H9 (cell line): ENCODE data around the gene THOC7. TPM values are rescaled to one million over a fixed set of nuclear protein-coding genes. Genes with fewer than 3 reads are reported as not detected.

Source experiments
- DNase-seq: peaks from one replicate; pipeline ENCODE4 v3.0.0-alpha.2; 2017
- H2AFZ ChIP-seq: one replicate; pipeline ENCODE4 v1.6.1; 2013; ENCODE audit warnings: mild to moderate bottlenecking, low read length, control low read depth, moderate library complexity
- H2AK5ac ChIP-seq: 2 replicates; pipeline ENCODE4 v1.6.1; 2013; ENCODE audit warnings: low read length, control low read depth, mixed read lengths; ENCODE audit not compliant: insufficient read length
- H2BK120ac ChIP-seq: one replicate; pipeline ENCODE4 v1.6.1; 2013; ENCODE audit warnings: low read depth, mild to moderate bottlenecking, low read length, control low read depth, inconsistent platforms; ENCODE audit not compliant: poor library complexity, severe bottlenecking
- H2BK12ac ChIP-seq: 2 replicates; pipeline ENCODE4 v1.6.1; 2013; ENCODE audit warnings: low read length, control low read depth, mixed read lengths, low read depth; ENCODE audit not compliant: insufficient read length
- H2BK15ac ChIP-seq: 2 replicates; pipeline ENCODE4 v1.6.1; 2013; ENCODE audit warnings: low read depth, low read length, control low read depth
- H2BK20ac ChIP-seq: one replicate; pipeline ENCODE4 v1.6.1; 2013; ENCODE audit warnings: low read depth, mild to moderate bottlenecking, low read length, control low read depth, inconsistent platforms; ENCODE audit not compliant: poor library complexity, severe bottlenecking
- H2BK5ac ChIP-seq: 2 replicates; pipeline ENCODE4 v1.6.1; 2013; ENCODE audit warnings: low read length, control low read depth, mixed read lengths; ENCODE audit not compliant: insufficient read length
- H3K14ac ChIP-seq: 2 replicates; pipeline ENCODE4 v1.6.1; 2013; ENCODE audit warnings: low read length, control low read depth; ENCODE audit not compliant: insufficient read depth
- H3K18ac ChIP-seq: 2 replicates; pipeline ENCODE4 v1.6.1; 2013; ENCODE audit warnings: low read depth, mild to moderate bottlenecking, mixed read lengths, low read length, control low read depth; ENCODE audit not compliant: insufficient read length
- H3K23ac ChIP-seq: 2 replicates; pipeline ENCODE4 v1.6.1; 2013; ENCODE audit warnings: low read length, control low read depth, mixed read lengths, low read depth; ENCODE audit not compliant: insufficient read length
- H3K23me2 ChIP-seq: 2 replicates; pipeline ENCODE4 v1.6.1; 2013; ENCODE audit warnings: low read depth, mild to moderate bottlenecking, mixed read lengths, low read length, control low read depth; ENCODE audit not compliant: insufficient read length, poor library complexity, severe bottlenecking
- H3K27ac ChIP-seq: 2 replicates; pipeline ENCODE4 v1.5.1; 2013; ENCODE audit warnings: low read length, control low read depth, mixed read lengths, low read depth; ENCODE audit not compliant: insufficient read length
- H3K27me3 ChIP-seq: 2 replicates; pipeline ENCODE4 v1.6.1; 2013; ENCODE audit warnings: low read length, control low read depth, inconsistent platforms; ENCODE audit not compliant: insufficient read depth
- H3K4ac ChIP-seq: 2 replicates; pipeline ENCODE4 v1.6.1; 2013; ENCODE audit warnings: low read depth, mild to moderate bottlenecking, control low read depth, inconsistent platforms, low read length, moderate library complexity
- H3K4me1 ChIP-seq: 2 replicates; pipeline ENCODE4 v1.6.1; 2013; ENCODE audit warnings: low read length, control low read depth, inconsistent platforms; ENCODE audit not compliant: insufficient read depth
- H3K4me2 ChIP-seq: 2 replicates; pipeline ENCODE4 v1.6.1; 2013; ENCODE audit warnings: low read length, control low read depth, mixed read lengths; ENCODE audit not compliant: insufficient read length, insufficient read depth
- H3K56ac ChIP-seq: 2 replicates; pipeline ENCODE4 v1.6.1; 2013; ENCODE audit warnings: low read depth, mild to moderate bottlenecking, mixed read lengths, low read length, control low read depth; ENCODE audit not compliant: insufficient read length
- H3K79me1 ChIP-seq: 2 replicates; pipeline ENCODE4 v1.6.1; 2013; ENCODE audit warnings: low read depth, mild to moderate bottlenecking, moderate library complexity, low read length, control low read depth, inconsistent platforms; ENCODE audit not compliant: insufficient read depth, poor library complexity, severe bottlenecking
- H3K79me2 ChIP-seq: 2 replicates; pipeline ENCODE4 v1.6.1; 2013; ENCODE audit warnings: low read length, control low read depth, inconsistent platforms; ENCODE audit not compliant: insufficient read depth
- H3K9ac ChIP-seq: 2 replicates; pipeline ENCODE4 v1.6.1; 2013; ENCODE audit warnings: low read length, control low read depth, mixed read lengths; ENCODE audit not compliant: insufficient read length; ENCODE audit errors: extremely low read depth
- H3K9me3 ChIP-seq: one replicate; pipeline ENCODE4 v1.6.1; 2013; ENCODE audit warnings: low read depth, low read length, inconsistent platforms; ENCODE audit not compliant: control insufficient read depth
- H3T11ph ChIP-seq: one replicate; pipeline ENCODE4 v1.6.1; 2013; ENCODE audit warnings: mild to moderate bottlenecking, low read length, control low read depth, inconsistent platforms
- H4K20me1 ChIP-seq: one replicate; pipeline ENCODE4 v1.6.1; 2013; ENCODE audit not compliant: control insufficient read depth, insufficient read length, insufficient read depth
- H4K5ac ChIP-seq: 2 replicates; pipeline ENCODE4 v1.6.1; 2013; ENCODE audit warnings: low read depth, mild to moderate bottlenecking, mixed read lengths, low read length, control low read depth; ENCODE audit not compliant: insufficient read length
- H4K8ac ChIP-seq: replicated peaks from 2 replicates; pipeline ENCODE4 v1.6.1; 2013; ENCODE audit warnings: low read length, control low read depth, mixed read lengths, low read depth; ENCODE audit not compliant: insufficient read length
- H4K91ac ChIP-seq: 2 replicates; pipeline ENCODE4 v1.6.1; 2013; ENCODE audit warnings: low read depth, mild to moderate bottlenecking, moderate library complexity, mixed read lengths, low read length, control low read depth; ENCODE audit not compliant: insufficient read length
- H3K27ac Mint-ChIP-seq, 3 experiments: 2 replicates in 2 of 3; 3 replicates in 1 of 3; pipeline ENCODE4 v1.8.0; 2020 to 2021; ENCODE audit warnings: mixed read lengths in 3 of 3, mild to moderate bottlenecking in 1 of 3, moderate library complexity in 1 of 3
- H3K27me3 Mint-ChIP-seq: 2 replicates; pipeline ENCODE4 v1.8.0; 2021; ENCODE audit warnings: low read depth, mild to moderate bottlenecking, moderate library complexity, mixed read lengths
- H3K36me3 Mint-ChIP-seq, 3 experiments: 2 replicates in 2 of 3; 3 replicates in 1 of 3; pipeline ENCODE4 v1.8.0; 2020 to 2021; ENCODE audit warnings: low read depth in 3 of 3, mixed read lengths in 3 of 3; ENCODE audit not compliant: insufficient read depth in 1 of 3
- H3K4me1 Mint-ChIP-seq, 2 experiments: 2 replicates each; pipeline ENCODE4 v1.8.0; 2020; ENCODE audit warnings: mixed read lengths in 2 of 2
- H3K4me3 Mint-ChIP-seq, 2 experiments: 2 replicates in 1 of 2; 3 replicates in 1 of 2; pipeline ENCODE4 v1.8.0; 2020 to 2021; ENCODE audit warnings: mild to moderate bottlenecking in 2 of 2, mixed read lengths in 2 of 2, moderate library complexity in 1 of 2
- H3K9me3 Mint-ChIP-seq, 2 experiments: 2 replicates in 1 of 2; 3 replicates in 1 of 2; pipeline ENCODE4 v1.8.0; 2020; ENCODE audit warnings: mild to moderate bottlenecking in 2 of 2, mixed read lengths in 2 of 2, moderate library complexity in 1 of 2
- CTCF ChIP-seq: fragments of 200-600 bp; sonication (generic); conservative IDR thresholded peaks from 3 replicates; pipeline ENCODE4 v1.8.0; 2021; ENCODE audit warnings: antibody characterized with exemption, mild to moderate bottlenecking
- WGBS: extraction: QIAGEN DNeasy Blood & Tissue Kit; methylation state at CpG from one replicate; pipeline ENCODE4 v1.1.7; 2013; ENCODE audit warnings: missing lambda C conversion rate, low lambda C conversion rate, mixed read lengths; ENCODE audit not compliant: insufficient read length; ENCODE audit errors: extremely low coverage; 5-methylcytosine and 5-hydroxymethylcytosine counted together
- total RNA-seq: library from RNA; stranded (reverse); gene quantifications from 2 replicates; pipeline ENCODE4 v1.2.1, GENCODE V29; 2021

THOC7 gene
- total RNA-seq, 1 experiment from 2014 or later, result 63.3 TPM

DNA sequence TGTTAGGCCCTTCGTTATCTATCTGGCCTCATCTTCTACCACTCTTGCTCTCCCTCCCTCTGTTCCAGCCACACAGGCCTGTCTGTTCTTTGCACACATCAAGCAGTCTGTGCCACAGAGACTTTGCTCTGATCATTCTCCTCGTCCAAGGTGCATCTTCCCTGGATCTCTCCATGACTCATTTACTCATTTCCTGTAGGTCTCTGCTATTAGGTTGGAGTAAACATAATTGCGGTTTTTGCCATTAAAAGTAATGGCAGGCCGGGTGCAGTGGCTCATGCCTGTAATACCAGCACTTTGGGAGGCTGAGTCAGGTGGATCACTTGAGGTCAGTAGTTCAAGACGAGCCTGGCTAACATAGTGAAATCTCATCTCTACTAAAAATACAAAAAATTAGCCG lies 54.0 kb downstream of the THOC7 start:
- Histone ChIP-seq H3K27me3 (no peaks in the 10 kb centered on the region), H3K23me2 (no peaks in the 10 kb centered on the region), H3K14ac (no peak overlapping the region), H2BK5ac (no peak overlapping the region), H3K4me2 (no peak overlapping the region), H3K56ac (no peak overlapping the region), H3K4ac (no peak overlapping the region), H2BK15ac (no peak overlapping the region), H3K4me1 (0 out of 2 replicates have a peak, but pooled peaks cover 3% of the 10 kb centered on the region), H2BK12ac (no peak overlapping the region), H3K18ac (no peak overlapping the region), H3K27ac (no peak overlapping the region), H2AFZ (no peak overlapping the region), H3K79me1 (no peaks in the 10 kb centered on the region), H3K9ac (no peak overlapping the region), H2BK120ac (no peak overlapping the region), H3T11ph (no peak overlapping the region), H4K8ac (no peak overlapping the region), H4K5ac (no peak overlapping the region), H4K91ac (no peak overlapping the region), H3K23ac (no peak overlapping the region), H4K20me1 (no peaks in the 10 kb centered on the region), H3K79me2 (no peaks in the 10 kb centered on the region), H3K9me3 (no peaks in the 10 kb centered on the region), H2BK20ac (no peak overlapping the region), H2AK5ac (no peak overlapping the region)
- Mint-ChIP-seq H3K9me3 (peaks cover 0 to 5% of the 10 kb centered on the region in 2 experiments; a peak in 1 of 5 replicates), H3K36me3 (0 out of 7 replicates have a peak, but pooled peaks cover 0 to 5% (median 0%) of the 10 kb centered on the region in 3 experiments), H3K27ac (no peak overlapping the region), H3K27me3 (peaks cover 10% of the 10 kb centered on the region), H3K4me1 (peaks cover 11 to 14% of the 10 kb centered on the region in 2 experiments), H3K4me3 (no peak overlapping the region)
- TF ChIP-seq CTCF, result no peak
- WGBS, result no CpG with 5 or more reads among the region's 6 CpGs
- no peak for DNase-seq
